SU-DHL-6 (cell line): ENCODE data around the gene TOX2.

ENCODE experiments used
- H2AFZ ChIP-seq: fragments of 200-600 bp; sonication (generic); 2 replicates; pipeline ENCODE4 v1.6.1; 2014; ENCODE audit warnings: low read depth, mild to moderate bottlenecking, moderate library complexity, mixed read lengths, antibody characterized with exemption, low read length; ENCODE audit not compliant: severe bottlenecking
- H3F3A ChIP-seq: fragments of 200-600 bp; shearing (Covaris generic); 2 replicates; pipeline ENCODE4 v1.6.0; 2016; ENCODE audit warnings: antibody characterized with exemption, mild to moderate bottlenecking; ENCODE audit not compliant: insufficient read depth
- H3K27ac ChIP-seq: fragments of 200-600 bp; sonication (generic); 2 replicates; pipeline ENCODE4 v1.5.1; 2016; ENCODE audit warnings: low read depth, mild to moderate bottlenecking, low read length, moderate library complexity, mixed read lengths
- H3K27me3 ChIP-seq: fragments of 200-600 bp; sonication (generic), shearing (Covaris generic); 2 replicates; pipeline ENCODE4 v1.6.0; 2014; ENCODE audit warnings: mild to moderate bottlenecking, low read length
- H3K36me3 ChIP-seq: fragments of 200-600 bp; sonication (generic); 2 replicates; pipeline ENCODE4 v1.6.1; 2014; ENCODE audit warnings: mild to moderate bottlenecking, low read length, mixed read lengths
- H3K4me2 ChIP-seq: fragments of 300-600, 200-600 bp; shearing (Covaris generic), sonication (generic); 2 replicates; pipeline ENCODE4 v1.6.0; 2014; ENCODE audit warnings: low read length, low read depth, mild to moderate bottlenecking; ENCODE audit not compliant: poor library complexity, severe bottlenecking
- H3K4me3 ChIP-seq: fragments of 200-600 bp; sonication (generic); 2 replicates; pipeline ENCODE4 v1.5.1; 2014; ENCODE audit warnings: antibody characterized with exemption, low read length, mild to moderate bottlenecking, mixed read lengths; ENCODE audit not compliant: insufficient read depth, poor library complexity, severe bottlenecking
- H3K79me2 ChIP-seq: fragments of 200-600 bp; sonication (generic); 2 replicates; pipeline ENCODE4 v1.6.1; 2014; ENCODE audit warnings: mild to moderate bottlenecking, low read length, moderate library complexity; ENCODE audit not compliant: insufficient read depth
- H3K9ac ChIP-seq: fragments of 200-600 bp; sonication (generic); 2 replicates; pipeline ENCODE4 v1.7.0; 2014; ENCODE audit warnings: mild to moderate bottlenecking, low read length
- H3K9me2 ChIP-seq: fragments of 200-600 bp; sonication (generic); replicated peaks from 2 replicates; pipeline ENCODE4 v1.6.1; 2014; ENCODE audit warnings: low read length; ENCODE audit not compliant: insufficient read depth
- H3K9me3 ChIP-seq: fragments of 200-600 bp; sonication (generic); 2 replicates; pipeline ENCODE4 v1.6.1; 2014; ENCODE audit warnings: low read length, mixed read lengths; ENCODE audit not compliant: insufficient read depth
- H4K20me1 ChIP-seq: fragments of 200-600 bp; sonication (generic); 2 replicates; pipeline ENCODE4 v1.6.1; 2014; ENCODE audit warnings: low read depth, mild to moderate bottlenecking, antibody characterized with exemption, low read length, moderate library complexity, mixed read lengths
- EZH2phosphoT487 ChIP-seq: fragments of 200-600 bp; sonication (generic), shearing (Covaris generic); conservative IDR thresholded peaks from 2 replicates; pipeline ENCODE4 v1.6.1; 2018; ENCODE audit warnings: mild to moderate bottlenecking, antibody characterized with exemption, low read length, moderate library complexity, mixed read lengths
- TF ChIP-seq, protein P1 (sequence below): fragments of 200-600 bp; sonication (generic); IDR thresholded peaks from one replicate; pipeline ENCODE4 v1.5.1; 2017; ENCODE audit warnings: antibody characterized with exemption, mild to moderate bottlenecking, low read length, moderate library complexity; ENCODE audit not compliant: insufficient read depth, poor library complexity, severe bottlenecking

Gene TOX2

GRCh38 chr20:43979576-43980105 is 65.0 kb downstream of the TOX2 start:
- Histone ChIP-seq H4K20me1 (no peaks in the 10 kb centered on the region), H3K4me3 (no peak overlapping the region), H3K9me3 (no peaks in the 10 kb centered on the region), H3K9me2 (no peaks in the 10 kb centered on the region), H2AFZ (no peak overlapping the region), H3K4me2 (no peak overlapping the region), H3K79me2 (no peaks in the 10 kb centered on the region), H3K9ac (no peak overlapping the region), H3K36me3 (no peaks in the 10 kb centered on the region), H3K27me3 (no peaks in the 10 kb centered on the region), H3K27ac (no peak overlapping the region), H3F3A (no peaks in the 10 kb centered on the region)
- TF ChIP-seq, protein P1, sequence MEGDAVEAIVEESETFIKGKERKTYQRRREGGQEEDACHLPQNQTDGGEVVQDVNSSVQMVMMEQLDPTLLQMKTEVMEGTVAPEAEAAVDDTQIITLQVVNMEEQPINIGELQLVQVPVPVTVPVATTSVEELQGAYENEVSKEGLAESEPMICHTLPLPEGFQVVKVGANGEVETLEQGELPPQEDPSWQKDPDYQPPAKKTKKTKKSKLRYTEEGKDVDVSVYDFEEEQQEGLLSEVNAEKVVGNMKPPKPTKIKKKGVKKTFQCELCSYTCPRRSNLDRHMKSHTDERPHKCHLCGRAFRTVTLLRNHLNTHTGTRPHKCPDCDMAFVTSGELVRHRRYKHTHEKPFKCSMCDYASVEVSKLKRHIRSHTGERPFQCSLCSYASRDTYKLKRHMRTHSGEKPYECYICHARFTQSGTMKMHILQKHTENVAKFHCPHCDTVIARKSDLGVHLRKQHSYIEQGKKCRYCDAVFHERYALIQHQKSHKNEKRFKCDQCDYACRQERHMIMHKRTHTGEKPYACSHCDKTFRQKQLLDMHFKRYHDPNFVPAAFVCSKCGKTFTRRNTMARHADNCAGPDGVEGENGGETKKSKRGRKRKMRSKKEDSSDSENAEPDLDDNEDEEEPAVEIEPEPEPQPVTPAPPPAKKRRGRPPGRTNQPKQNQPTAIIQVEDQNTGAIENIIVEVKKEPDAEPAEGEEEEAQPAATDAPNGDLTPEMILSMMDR = no peak
- TF ChIP-seq EZH2phosphoT487 = no peak

DNA sequence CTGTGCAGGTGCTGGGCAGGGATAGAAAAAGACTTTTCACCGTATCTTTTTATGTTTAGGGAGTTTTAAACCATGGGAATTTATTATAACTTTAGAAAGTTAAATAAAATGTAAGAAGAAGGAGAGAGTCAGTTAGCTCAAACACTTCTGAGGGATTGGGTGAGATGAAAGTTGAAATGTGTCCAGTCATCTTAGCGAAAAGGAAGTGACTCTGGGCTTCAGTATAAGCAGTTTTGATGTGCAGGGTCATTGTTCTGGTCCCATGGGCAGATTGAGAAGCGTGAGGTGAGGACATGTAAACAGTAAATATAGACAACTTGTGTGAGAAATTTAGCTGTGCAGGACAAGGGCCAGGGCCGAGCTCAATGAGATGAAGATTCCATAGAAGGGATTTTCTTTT is 66.9 kb downstream of the TOX2 start:
- no peak overlapping the region for H3K4me3 ChIP-seq
- no peak overlapping the region for H3K27ac ChIP-seq
- no peaks in the 10 kb centered on the region for H3K27me3 ChIP-seq
- H3K9me3 ChIP-seq = no peaks in the 10 kb centered on the region
- no peaks in the 10 kb centered on the region for H3K9me2 ChIP-seq
- no peak overlapping the region for H3K9ac ChIP-seq
- H3K36me3 ChIP-seq = no peaks in the 10 kb centered on the region
- TF ChIP-seq, protein P1 = no peak
- no peak for TF ChIP-seq EZH2phosphoT487
- no peak overlapping the region for H2AFZ ChIP-seq
- no peaks in the 10 kb centered on the region for H3F3A ChIP-seq
- no peaks in the 10 kb centered on the region for H3K79me2 ChIP-seq
- H4K20me1 ChIP-seq = no peaks in the 10 kb centered on the region
- H3K4me2 ChIP-seq = no peak overlapping the region

DNA sequence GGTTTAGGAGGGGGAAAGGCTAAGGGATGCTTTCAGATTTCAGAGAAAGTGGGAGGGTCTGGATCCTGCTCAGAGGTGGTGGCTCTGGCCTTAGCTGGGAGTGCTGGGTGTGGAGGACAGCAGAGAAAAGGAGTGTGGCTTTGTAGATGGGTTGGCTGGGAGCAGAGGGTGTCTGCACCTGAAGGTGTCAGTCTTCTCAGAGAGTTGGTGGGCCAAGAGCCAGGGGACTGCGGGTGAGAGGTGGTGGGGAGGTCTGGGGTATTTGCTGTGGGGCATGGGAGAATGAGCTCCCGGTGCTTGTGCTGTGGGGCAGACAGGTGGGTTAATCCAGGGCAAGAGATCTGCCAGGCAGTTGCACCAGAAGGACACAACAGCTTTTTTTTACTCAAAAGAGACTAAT is 67.4 kb downstream of the TOX2 start:
- Histone ChIP-seq H3K36me3 (no peaks in the 10 kb centered on the region), H3K9ac (no peak overlapping the region), H4K20me1 (no peaks in the 10 kb centered on the region), H3K9me3 (no peaks in the 10 kb centered on the region), H3K79me2 (no peaks in the 10 kb centered on the region), H2AFZ (no peak overlapping the region), H3K27me3 (no peaks in the 10 kb centered on the region), H3K4me2 (no peak overlapping the region), H3K27ac (no peak overlapping the region), H3K9me2 (no peaks in the 10 kb centered on the region), H3K4me3 (no peak overlapping the region), H3F3A (no peaks in the 10 kb centered on the region)
- TF ChIP-seq, protein P1 = no peak
- no peak for TF ChIP-seq EZH2phosphoT487
